B cell (primary cell): Measurements from ENCODE around the gene RARA. TPM values are rescaled to one million over a fixed set of nuclear protein-coding genes. Genes with fewer than 3 reads are reported as not detected.

Source experiments
- ATAC-seq: fragments of 200-7000 bp; cut with Tn5 transposase; one replicate; pipeline ENCODE4 v1.10.0; 2021; ENCODE audit warnings: low read depth, mild to moderate bottlenecking, moderate number of reproducible peaks, moderate library complexity
- CTCF ChIA-PET: fragments of 350-600 bp; sonication (Branson Sonifier 250); formaldehyde crosslinking; loops from one replicate; lab custom pipeline; 2021; ENCODE audit warnings: antibody characterized with exemption, inconsistent platforms; lab: Charles Lee
- POLR2A ChIA-PET: fragments of 350-600 bp; sonication (Branson Sonifier 250); formaldehyde crosslinking; loops from one replicate; lab custom pipeline; 2021; ENCODE audit warnings: antibody characterized with exemption; lab: Charles Lee
- DNase-seq: peaks from one replicate; pipeline ENCODE4 v3.0.0; 2013
- H2AFZ ChIP-seq: 2 replicates; pipeline ENCODE4 v1.6.1; 2012; ENCODE audit warnings: mild to moderate bottlenecking, low read depth, low read length; ENCODE audit not compliant: insufficient read depth, poor library complexity, severe bottlenecking
- H3K27ac ChIP-seq, 2 donors: 1 replicate in 1 of 2; 2 replicates in 1 of 2; pipeline ENCODE4 v1.5.1; 2012 to 2013; ENCODE audit warnings: low read length in 2 of 2, mild to moderate bottlenecking in 2 of 2, moderate library complexity in 1 of 2
- H3K27me3 ChIP-seq, 4 experiments: fragments of 200-600 bp in 1 of 4; sonication (generic) in 1 of 4; replicated peaks in 1 of 4; 1 replicate in 2 of 4; 2 replicates in 2 of 4; pipeline versions ENCODE4 v1.6.1 to v1.7.0; 2013 to 2016; ENCODE audit warnings: low read length in 3 of 4, mild to moderate bottlenecking in 2 of 4, mixed read lengths in 1 of 4, moderate library complexity in 1 of 4; ENCODE audit not compliant: insufficient read depth in 4 of 4, control insufficient read depth in 3 of 4; ENCODE audit errors: control extremely low read depth in 1 of 4
- H3K36me3 ChIP-seq, 2 experiments: replicated peaks in 1 of 2; 1 replicate in 1 of 2; 2 replicates in 1 of 2; pipeline versions ENCODE4 v1.6.1 to v1.7.1; 2013; ENCODE audit warnings: low read length in 1 of 2; ENCODE audit not compliant: insufficient read depth in 2 of 2, control insufficient read depth in 1 of 2; ENCODE audit errors: control extremely low read depth in 1 of 2, extremely low read depth in 1 of 2
- H3K4me1 ChIP-seq, 2 donors: fragments of 200-600 bp in 1 of 2; sonication (generic) in 1 of 2; 1 replicate in 1 of 2; 2 replicates in 1 of 2; pipeline versions ENCODE4 v1.5.1 to v1.6.1; 2013 to 2017; ENCODE audit warnings: low read length in 2 of 2; ENCODE audit not compliant: control insufficient read depth in 2 of 2, insufficient read depth in 2 of 2
- H3K4me2 ChIP-seq: replicated peaks from 2 replicates; pipeline ENCODE3; 2012; ENCODE audit warnings: mild to moderate bottlenecking, low read depth, low read length; ENCODE audit not compliant: poor library complexity, severe bottlenecking
- H3K4me3 ChIP-seq, 5 experiments: fragments of 200-600 bp in 1 of 5; sonication (generic) in 1 of 5; 1 replicate in 3 of 5; 2 replicates in 2 of 5; pipeline versions ENCODE4 v1.5.1 to v1.7.0; 2011 to 2016; ENCODE audit warnings: low read length in 4 of 5, mild to moderate bottlenecking in 4 of 5, low read depth in 2 of 5, control low read depth in 1 of 5, moderate library complexity in 1 of 5; ENCODE audit not compliant: insufficient read depth in 1 of 5; ENCODE audit errors: control extremely low read depth in 1 of 5, extremely low read depth in 1 of 5
- H3K79me2 ChIP-seq: fragments of 200-600 bp; sonication (generic); one replicate; pipeline ENCODE4 v1.6.0; 2016; ENCODE audit warnings: low read length; ENCODE audit not compliant: control insufficient read depth, insufficient read depth
- H3K9ac ChIP-seq: fragments of 200-600 bp; sonication (generic); 2 replicates; pipeline ENCODE4 v1.6.1; 2017; ENCODE audit warnings: mild to moderate bottlenecking, low read length, moderate library complexity
- H3K9me3 ChIP-seq, 3 donors: one replicate each; pipeline versions ENCODE4 v1.6.1 to v1.7.1; 2013; ENCODE audit warnings: low read length in 2 of 3; ENCODE audit not compliant: control insufficient read depth in 2 of 3, insufficient read depth in 1 of 3; ENCODE audit errors: control extremely low read depth in 1 of 3
- H4K20me1 ChIP-seq: 2 replicates; pipeline ENCODE4 v1.6.0; 2012; ENCODE audit warnings: mild to moderate bottlenecking, low read length; ENCODE audit not compliant: insufficient read depth, control insufficient read depth, poor library complexity, severe bottlenecking
- H3K27ac Mint-ChIP-seq: one replicate; pipeline ENCODE4 v1.8.0; 2021; ENCODE audit warnings: mixed read lengths
- H3K27me3 Mint-ChIP-seq: one replicate; pipeline ENCODE4 v1.8.0; 2021; ENCODE audit warnings: mixed read lengths
- H3K4me1 Mint-ChIP-seq: one replicate; pipeline ENCODE4 v1.8.0; 2021; ENCODE audit warnings: mixed read lengths
- H3K4me3 Mint-ChIP-seq: one replicate; pipeline ENCODE4 v1.8.0; 2021; ENCODE audit warnings: mixed read lengths
- H3K9me3 Mint-ChIP-seq: one replicate; pipeline ENCODE4 v1.8.0; 2022; ENCODE audit warnings: mixed read lengths; ENCODE audit not compliant: insufficient read depth
- CTCF ChIP-seq: fragments of 200-600 bp; IDR thresholded peaks from one replicate; pipeline ENCODE4 v1.8.0; 2022; ENCODE audit warnings: antibody characterized with exemption, mild to moderate bottlenecking
- EZH2 ChIP-seq: IDR thresholded peaks from 2 replicates; pipeline ENCODE4 v1.6.1; 2012; ENCODE audit warnings: borderline replicate concordance, low read depth, mild to moderate bottlenecking, moderate library complexity, low read length; ENCODE audit not compliant: insufficient read depth, poor library complexity, severe bottlenecking
- WGBS: methylation state at CpG from one replicate; pipeline ENCODE4 v1.1.5; 2013; ENCODE audit warnings: missing lambda C conversion rate; ENCODE audit not compliant: insufficient coverage; 5-methylcytosine and 5-hydroxymethylcytosine counted together
- intact Hi-C: fragments of 100-400 bp; cut with micrococcal nuclease; formaldehyde crosslinking; loops from one replicate; pipeline ENCODE4 v1.10.0; 2022
- polyA plus RNA-seq: library from polyadenylated mRNA; depleted of rRNA; stranded (reverse); fragments of >200 nt; gene quantifications from 2 replicates; pipeline ENCODE4 v1.2.3, GENCODE V29; 2012
- total RNA-seq, 2 donors: library from RNA; stranded (reverse); fragments of 120-200 nt in 1 of 2; gene quantifications; 1 replicate in 1 of 2; 2 replicates in 1 of 2; pipeline versions ENCODE4 v1.2.3 to v1.2.4, GENCODE V29; 2013 to 2022

Gene RARA
- total and polyA plus RNA-seq, 2 donors (not counting 1 experiment from before 2014, with no cell fraction given), result 20.7 to 86.2 TPM

- H3K4me3 ChIP-seq, result no peak overlapping the region
- H3K79me2 ChIP-seq, result no peaks in the 10 kb centered on the region
- Mint-ChIP-seq H3K27ac (no peak overlapping the region), H3K27me3 (peaks cover 12% of the 10 kb centered on the region), H3K9me3 (no peaks in the 10 kb centered on the region), H3K4me3 (peak overlapping the region; percentile 37), H3K4me1 (peaks cover 12% of the 10 kb centered on the region)
- 81% methylated on average over 23 of the region's 32 CpGs for WGBS
- no peak overlapping the region for H3K9ac ChIP-seq
- H4K20me1 ChIP-seq, result no peaks in the 10 kb centered on the region
- H3K9me3 ChIP-seq, result peaks cover 0 to 6% (median 0%) of the 10 kb centered on the region in 3 donors
- POLR2A ChIA-PET, result interaction anchor here (1.0 to 1.3 kb wide), 2 partner anchors 42 to 187 kb away, joined by 3 to 4 read pairs; no protein-coding TSS in a partner anchor
- no peak for TF ChIP-seq CTCF
- TF ChIP-seq EZH2, result no peak
- CTCF ChIA-PET, result interaction anchor here (0.6 to 15.9 kb wide), 11 partner anchors 9 to 1287 kb away, joined by 3 to 871 read pairs (median 7); partner anchors contain the start of genes CDC6, RARA and TOP2A
- H3K4me1 ChIP-seq, result peaks cover 15 to 17% of the 10 kb centered on the region in 2 donors
- no peak overlapping the region for H2AFZ ChIP-seq
- peaks cover 0 to 4% of the 10 kb centered on the region in 2 experiments for H3K36me3 ChIP-seq
- DNase-seq (peak; percentile 23), ATAC-seq (no peak)
- peaks cover 0 to 34% (median 8%) of the 10 kb centered on the region in 4 experiments for H3K27me3 ChIP-seq
- no peak overlapping the region for H3K4me2 ChIP-seq
- no peak overlapping the region for H3K27ac ChIP-seq
- intact Hi-C loops, result loop anchor here (5.0 kb wide), 1 partner anchor 256 kb away; no protein-coding TSS in a partner anchor
These were observed 52.3 kb downstream of the RARA start for GRCh38 chr17:40361063-40361924.
